ENCODE data around the gene TOP1.

The TOP1 gene

GRCh38 chr20:41047279-41047974 is 18.8 kb downstream of the TOP1 start:
- no peak for TF ChIP-seq CTCF (IDR thresholded peaks at IDR 0.05; ENCODE audit: extremely low read depth, insufficient read depth, missing control alignments)
- DNase-seq (ENCODE audit: low spot score), result no peak
- in situ Hi-C loops (cut with MboI; ENCODE audit: low pct_unique_long_range_greater_than_20kb, low sequenced_read_pairs, unreplicated experiment), result no loop called here

GRCh38 chr20:41047975-41048305 is 19.3 kb downstream of the TOP1 start:
- in situ Hi-C loops (cut with MboI; ENCODE audit: low pct_unique_long_range_greater_than_20kb, low sequenced_read_pairs, unreplicated experiment), result no loop called here
- DNase-seq (ENCODE audit: low spot score), result peak; percentile 37
- no peak for TF ChIP-seq CTCF (IDR thresholded peaks at IDR 0.05; ENCODE audit: extremely low read depth, insufficient read depth, missing control alignments)

- DNase-seq (ENCODE audit: low spot score), result no peak
- in situ Hi-C loops (cut with MboI; ENCODE audit: low pct_unique_long_range_greater_than_20kb, low sequenced_read_pairs, unreplicated experiment), result no loop called here
- no peak for TF ChIP-seq CTCF (IDR thresholded peaks at IDR 0.05; ENCODE audit: extremely low read depth, insufficient read depth, missing control alignments)
Measured at GRCh38 chr20:41048461-41049301, 20.1 kb downstream of the TOP1 start.

GRCh38 chr20:41049451-41049850 is 20.8 kb downstream of the TOP1 start:
- no peak for TF ChIP-seq CTCF (IDR thresholded peaks at IDR 0.05; ENCODE audit: extremely low read depth, insufficient read depth, missing control alignments)
- in situ Hi-C loops (cut with MboI; ENCODE audit: low pct_unique_long_range_greater_than_20kb, low sequenced_read_pairs, unreplicated experiment), result no loop called here
- no peak for DNase-seq (ENCODE audit: low spot score)

GRCh38 chr20:41050361-41051008 is 21.9 kb downstream of the TOP1 start:
- TF ChIP-seq CTCF (IDR thresholded peaks at IDR 0.05; ENCODE audit: extremely low read depth, insufficient read depth, missing control alignments), result no peak
- no peak for DNase-seq (ENCODE audit: low spot score)
- in situ Hi-C loops (cut with MboI; ENCODE audit: low pct_unique_long_range_greater_than_20kb, low sequenced_read_pairs, unreplicated experiment), result no loop called here

- in situ Hi-C loops (cut with MboI; ENCODE audit: low pct_unique_long_range_greater_than_20kb, low sequenced_read_pairs, unreplicated experiment), result no loop called here
- no peak for DNase-seq (ENCODE audit: low spot score)
- TF ChIP-seq CTCF (IDR thresholded peaks at IDR 0.05; ENCODE audit: extremely low read depth, insufficient read depth, missing control alignments), result no peak
Measured at GRCh38 chr20:41051009-41051825, 22.6 kb downstream of the TOP1 start.
